HG03378 (cell line): ENCODE data around the gene LYST.
A peak's percentile ranks its signal among the peaks of the same experiment; 100 is the strongest.
"Not testable (repeated sequence)": the region's sequence is repeated elsewhere in the genome, so short reads cannot be mapped to it uniquely, and the experiment has no call there.

Experiments
- ATAC-seq: cut with Tn5 transposase; IDR thresholded peaks from one replicate; pipeline ENCODE4 v1.9.1; 2021; ENCODE audit warnings: mild to moderate bottlenecking, moderate library complexity; ENCODE audit not compliant: unreplicated experiment

LYST gene

GRCh38 chr1:235642943-235643371, 223.7 kb downstream of the LYST start:
- no peak for ATAC-seq

- peak; percentile 56 for ATAC-seq
Observed at GRCh38 chr1:235642011-235642942, 224.4 kb downstream of the LYST start.

GRCh38 chr1:235640580-235640979, 226.1 kb downstream of the LYST start:
- no peak for ATAC-seq

- no peak for ATAC-seq
Observed at GRCh38 chr1:235639226-235640205, 227.2 kb downstream of the LYST start.

GRCh38 chr1:235638612-235639011, 228.1 kb downstream of the LYST start:
- not testable (repeated sequence) for ATAC-seq

- no peak for ATAC-seq
Observed at GRCh38 chr1:235637756-235638534, 228.8 kb downstream of the LYST start.

- no peak for ATAC-seq
Observed at GRCh38 chr1:235635938-235636662, 230.6 kb downstream of the LYST start.

GRCh38 chr1:235632506-235633401, 234.0 kb downstream of the LYST start:
- ATAC-seq, result peak; percentile 82

- ATAC-seq, result no peak
Observed at GRCh38 chr1:235631816-235632215, 234.9 kb downstream of the LYST start.

GRCh38 chr1:235628316-235629005, 238.2 kb downstream of the LYST start:
- ATAC-seq, result no peak

- no peak for ATAC-seq
Observed at GRCh38 chr1:235625831-235626230, 240.9 kb downstream of the LYST start.

GRCh38 chr1:235625340-235625739, 241.4 kb downstream of the LYST start:
- no peak for ATAC-seq

GRCh38 chr1:235624721-235625333, 241.9 kb downstream of the LYST start:
- no peak for ATAC-seq

GRCh38 chr1:235622936-235623779, 243.5 kb downstream of the LYST start:
- ATAC-seq, result no peak

- not testable (repeated sequence) for ATAC-seq
Observed at GRCh38 chr1:235619149-235619548, 247.6 kb downstream of the LYST start.

- no peak for ATAC-seq
Observed at GRCh38 chr1:235617808-235618207, 248.9 kb downstream of the LYST start.

GRCh38 chr1:235617140-235617539, 249.6 kb downstream of the LYST start:
- no peak for ATAC-seq
